ENCODE results near the gene UBE2J2. TPM values are rescaled to one million over a fixed set of nuclear protein-coding genes. Genes with fewer than 3 reads are reported as not detected.

The UBE2J2 gene
- total RNA-seq, 1 experiment from 2014 or later: 83.4 TPM

DNA sequence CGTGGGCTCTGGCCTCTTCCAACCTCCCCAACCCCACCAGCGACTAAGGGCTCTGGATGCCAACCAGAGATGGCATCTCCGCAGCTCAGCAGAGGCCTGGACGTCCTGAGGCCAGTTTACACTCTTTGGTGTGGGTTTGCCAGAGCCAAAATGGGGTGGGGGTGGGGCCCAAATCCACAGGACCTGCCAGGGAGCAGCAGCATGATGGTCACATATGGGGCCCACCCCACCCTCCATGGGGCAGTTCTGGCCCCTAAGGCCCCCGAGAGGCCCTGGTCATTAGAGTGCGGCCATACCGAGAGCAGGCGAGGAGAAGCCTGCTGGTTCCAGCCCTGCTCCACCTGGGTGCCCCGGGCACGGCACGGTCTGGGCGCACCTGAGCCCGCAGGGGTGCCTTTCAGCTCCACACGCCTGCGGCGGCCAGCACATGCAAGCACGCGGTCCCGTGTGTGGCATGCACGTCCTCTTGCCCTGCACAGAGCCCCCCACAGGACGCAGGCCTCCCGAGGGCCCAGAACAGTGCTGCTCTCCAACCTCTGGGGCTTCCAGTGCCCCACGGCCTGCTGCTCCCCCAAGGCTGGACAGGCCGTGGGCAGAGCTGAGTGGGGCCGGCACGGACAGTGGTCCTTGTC lies 31.9 kb downstream of the UBE2J2 start:
- Histone ChIP-seq H3K4me1 (ENCODE audit: insufficient read depth, low read length) (no peaks in the 10 kb centered on the region), H2BK15ac (ENCODE audit: low read depth, low read length) (no peak overlapping the region), H3K4ac (ENCODE audit: low read depth, low read length) (no peak overlapping the region), H2BK20ac (ENCODE audit: low read depth, low read length, poor library complexity, severe bottlenecking) (no peak overlapping the region), H2BK120ac (ENCODE audit: low read depth, low read length, poor library complexity, severe bottlenecking) (no peak overlapping the region), H3K23ac (ENCODE audit: insufficient read length, low read depth, low read length) (no peak overlapping the region), H3K14ac (ENCODE audit: insufficient read depth, low read length) (no peak overlapping the region), H3K27me3 (ENCODE audit: insufficient read depth, low read length) (no peaks in the 10 kb centered on the region), H2AFZ (ENCODE audit: low read length) (no peak overlapping the region), H3K4me2 (ENCODE audit: insufficient read depth, insufficient read length, low read length) (no peak overlapping the region), H3K9me3 (ENCODE audit: control insufficient read depth, low read depth, low read length) (no peaks in the 10 kb centered on the region), H4K5ac (ENCODE audit: insufficient read length, low read depth, low read length) (no peak overlapping the region), H3K79me2 (ENCODE audit: insufficient read depth, low read length) (no peaks in the 10 kb centered on the region), H3K9ac (ENCODE audit: extremely low read depth, insufficient read length, low read length) (no peak overlapping the region), H3K56ac (ENCODE audit: insufficient read length, low read depth, low read length) (no peak overlapping the region), H3T11ph (ENCODE audit: low read length) (no peak overlapping the region), H4K20me1 (ENCODE audit: control insufficient read depth, insufficient read depth, insufficient read length) (no peaks in the 10 kb centered on the region), H2BK5ac (ENCODE audit: insufficient read length, low read length) (no peak overlapping the region), H3K18ac (ENCODE audit: insufficient read length, low read depth, low read length) (no peak overlapping the region), H3K23me2 (ENCODE audit: insufficient read length, low read depth, low read length, poor library complexity, severe bottlenecking) (no peaks in the 10 kb centered on the region), H2AK5ac (ENCODE audit: insufficient read length, low read length) (no peak overlapping the region), H3K79me1 (ENCODE audit: insufficient read depth, low read depth, low read length, poor library complexity, severe bottlenecking) (no peaks in the 10 kb centered on the region), H4K91ac (ENCODE audit: insufficient read length, low read depth, low read length) (no peak overlapping the region), H3K27ac (ENCODE audit: insufficient read length, low read depth, low read length) (no peak overlapping the region), H4K8ac (replicated peaks; ENCODE audit: insufficient read length, low read depth, low read length) (no peak overlapping the region), H2BK12ac (ENCODE audit: insufficient read length, low read depth, low read length) (no peak overlapping the region)
- no CpG with 5 or more reads among the region's 26 CpGs for WGBS (ENCODE audit: extremely low coverage, insufficient read length, low lambda C conversion rate)
- DNase-seq: no peak
- H3K9me3 Mint-ChIP-seq: no peaks in the 10 kb centered on the region
- no peak for TF ChIP-seq CTCF (conservative IDR thresholded peaks at IDR 0.05)
- no peak overlapping the region for H3K4me3 Mint-ChIP-seq
- peaks cover 6% of the 10 kb centered on the region for H3K27me3 Mint-ChIP-seq (ENCODE audit: low read depth)
- peaks cover 0 to 9% of the 10 kb centered on the region in 2 experiments for H3K4me1 Mint-ChIP-seq
- no peaks in the 10 kb centered on the region for H3K36me3 Mint-ChIP-seq (ENCODE audit: insufficient read depth in 1 of 3, low read depth in 3 of 3)
- no peak overlapping the region for H3K27ac Mint-ChIP-seq

All from H9 (cell line).